Measurements from ENCODE around the gene CFAP61.

GRCh38 chr20:20299904-20300303, 247.6 kb downstream of the CFAP61 start:
- no peak for TF ChIP-seq GATA3 (IDR thresholded peaks at IDR 0.05; ENCODE audit: low read depth, low read length)
- TF ChIP-seq GATA2 (IDR thresholded peaks at IDR 0.05; ENCODE audit: low read depth, low read length) = no peak

Data from SH-SY5Y (cell line).